K562 (cell line): ENCODE results near the gene LRRC8E. TPM values are rescaled to one million over a fixed set of nuclear protein-coding genes. Genes with fewer than 3 reads are reported as not detected.

Source experiments
- ADNP ChIP-seq: fragments of 200-800 bp; sonication (Bioruptor generic); IDR thresholded peaks from 2 replicates; pipeline ENCODE4 v1.6.1; 2016; ENCODE audit warnings: missing genetic modification characterization, missing compliant biosample characterization
- CBFA2T3 ChIP-seq: fragments of 450-650 bp; IDR thresholded peaks from 2 replicates; pipeline ENCODE4 v1.6.1; 2017
- DDX20 ChIP-seq: fragments of 450-650 bp; IDR thresholded peaks from 2 replicates; pipeline ENCODE4 v1.6.1; 2016; ENCODE audit warnings: missing genetic modification characterization, low read depth, mild to moderate bottlenecking, missing compliant biosample characterization, moderate library complexity
- GABPB2 ChIP-seq: fragments of 250-450 bp; sonication (Bioruptor Pico); conservative IDR thresholded peaks from 2 replicates; pipeline ENCODE4 v1.5.1; 2021; ENCODE audit warnings: mild to moderate bottlenecking
- HCFC1 ChIP-seq: IDR thresholded peaks from 2 replicates; pipeline ENCODE4 v1.6.1; 2012; ENCODE audit warnings: low read depth, low read length, improper control_type of control experiment
- HNRNPLL ChIP-seq: fragments of 200-400 bp; formaldehyde crosslinking; IDR thresholded peaks from 2 replicates; pipeline ENCODE4 v1.6.1; 2017; ENCODE audit warnings: low read length, low read depth, mild to moderate bottlenecking; ENCODE audit not compliant: poor library complexity, severe bottlenecking
- POLR2AphosphoS5 ChIP-seq: IDR thresholded peaks from 2 replicates; pipeline ENCODE4 v1.6.1; 2011; ENCODE audit warnings: mild to moderate bottlenecking, low read depth, low read length, moderate library complexity; ENCODE audit not compliant: control insufficient read depth, insufficient read depth
- PTBP1 ChIP-seq: fragments of 200-400 bp; formaldehyde crosslinking; IDR thresholded peaks from 2 replicates; pipeline ENCODE4 v1.6.1; 2017; ENCODE audit warnings: low read depth, low read length
- RAD51 ChIP-seq: fragments of 450-650 bp; IDR thresholded peaks from 2 replicates; pipeline ENCODE4 v1.7.1; 2016; ENCODE audit warnings: low read depth, mild to moderate bottlenecking, borderline replicate concordance
- RBM34 ChIP-seq: fragments of 200-400 bp; formaldehyde crosslinking; IDR thresholded peaks from 2 replicates; pipeline ENCODE4 v1.6.1; 2018; ENCODE audit warnings: low read length, borderline replicate concordance; ENCODE audit not compliant: insufficient read depth
- SUPT5H ChIP-seq: fragments of 450-650 bp; IDR thresholded peaks from 2 replicates; pipeline ENCODE4 v1.6.1; 2016
- TAF7 ChIP-seq: fragments of 450-650 bp; IDR thresholded peaks from 2 replicates; pipeline ENCODE4 v1.6.1; 2016; ENCODE audit warnings: missing genetic modification characterization, missing compliant biosample characterization
- TARDBP ChIP-seq: fragments of 450-650 bp; IDR thresholded peaks from 2 replicates; pipeline ENCODE4 v1.6.1; 2016
- TOE1 ChIP-seq, 2 experiments: fragments of 450-650 bp in 1 of 2; sonication (generic) in 1 of 2; formaldehyde crosslinking in 1 of 2; IDR thresholded peaks; 2 replicates each; pipeline versions ENCODE4 v1.7.1 to v1.8.0; 2016 to 2022; ENCODE audit warnings: borderline replicate concordance in 2 of 2, mild to moderate bottlenecking in 2 of 2, antibody characterized with exemption in 1 of 2, inconsistent platforms in 1 of 2, low read depth in 1 of 2, missing genetic modification reagents in 1 of 2, moderate library complexity in 1 of 2
- polyA plus RNA-seq, 8 experiments: library from polyadenylated mRNA; depleted of rRNA in 4 of 8; stranded (reverse) in 5 of 8; unstranded in 3 of 8; fragments of >200 nt; fragmentation: Nextera tagmentation in 2 of 8; fragmentation: Illumina TruSeq in 1 of 8; extraction: Ambion mirVana in 2 of 8; extraction: Trizol in 1 of 8; gene quantifications; 2 replicates each; pipeline versions ENCODE4 v1.2.1 to v1.2.3, GENCODE V29; 2011 to 2014; ENCODE audit warnings: inconsistent platforms in 1 of 8, missing spikeins in 1 of 8
- total RNA-seq, 7 experiments: library from RNA; depleted of rRNA in 6 of 7; stranded (reverse); fragments of >200 nt in 6 of 7; fragmentation: Illumina TruSeq in 2 of 7; extraction: Trizol in 2 of 7; gene quantifications; 2 replicates each; pipeline versions ENCODE4 v1.2.1 to v1.2.3, GENCODE V29; 2011 to 2021; ENCODE audit warnings: low replicate concordance in 1 of 7
- TF ChIP-seq, protein P1 (sequence below): fragments of 250-450 bp; sonication (Bioruptor Pico); IDR thresholded peaks from 2 replicates; pipeline ENCODE4 v1.8.0; 2021; ENCODE audit warnings: moderate library complexity, mild to moderate bottlenecking, inconsistent platforms
- TF ChIP-seq, protein P2 (sequence below): sonication (generic); formaldehyde crosslinking; IDR thresholded peaks from 2 replicates; pipeline ENCODE4 v1.8.1; 2022; ENCODE audit warnings: missing genetic modification reagents
- TF ChIP-seq, protein P3 (sequence below): fragments of 250-450 bp; sonication (Bioruptor Pico); IDR thresholded peaks from 2 replicates; pipeline ENCODE4 v1.5.1; 2021; ENCODE audit warnings: mild to moderate bottlenecking
- TF ChIP-seq, protein P4 (sequence below): fragments of 250-450 bp; sonication (Bioruptor Pico); IDR thresholded peaks from 2 replicates; pipeline ENCODE4 v1.4.0; 2020
- TF ChIP-seq, protein P5 (sequence below): fragments of 250-450 bp; sonication (Bioruptor Pico); IDR thresholded peaks from 2 replicates; pipeline ENCODE4 v1.5.0; 2020; ENCODE audit warnings: mild to moderate bottlenecking, borderline replicate concordance

Gene LRRC8E
- total and polyA plus RNA-seq, 9 of the 15 experiments (the other 6 are each of a cell fraction or from before 2014, with no cell fraction given), result 0.08 to 5.7 (median 3.5) TPM; not detected in 1

- TF ChIP-seq RBM34, result no peak; the same call in 1 of the 2 replicates
- no peak for TF ChIP-seq TAF7 (tag)
- TF ChIP-seq, protein P1, sequence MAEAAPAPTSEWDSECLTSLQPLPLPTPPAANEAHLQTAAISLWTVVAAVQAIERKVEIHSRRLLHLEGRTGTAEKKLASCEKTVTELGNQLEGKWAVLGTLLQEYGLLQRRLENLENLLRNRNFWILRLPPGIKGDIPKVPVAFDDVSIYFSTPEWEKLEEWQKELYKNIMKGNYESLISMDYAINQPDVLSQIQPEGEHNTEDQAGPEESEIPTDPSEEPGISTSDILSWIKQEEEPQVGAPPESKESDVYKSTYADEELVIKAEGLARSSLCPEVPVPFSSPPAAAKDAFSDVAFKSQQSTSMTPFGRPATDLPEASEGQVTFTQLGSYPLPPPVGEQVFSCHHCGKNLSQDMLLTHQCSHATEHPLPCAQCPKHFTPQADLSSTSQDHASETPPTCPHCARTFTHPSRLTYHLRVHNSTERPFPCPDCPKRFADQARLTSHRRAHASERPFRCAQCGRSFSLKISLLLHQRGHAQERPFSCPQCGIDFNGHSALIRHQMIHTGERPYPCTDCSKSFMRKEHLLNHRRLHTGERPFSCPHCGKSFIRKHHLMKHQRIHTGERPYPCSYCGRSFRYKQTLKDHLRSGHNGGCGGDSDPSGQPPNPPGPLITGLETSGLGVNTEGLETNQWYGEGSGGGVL, result no peak
- TF ChIP-seq HCFC1, result no peak
- 0 out of 2 replicates have a peak, but pooled peaks have one; percentile 19 for TF ChIP-seq TARDBP
- no peak for TF ChIP-seq TOE1 (IDR thresholded peaks at IDR 0.05; ENCODE audit: borderline replicate concordance)
- 0 out of 2 replicates have a peak, but pooled peaks have one; percentile 66 for TF ChIP-seq TOE1 (CRISPR knock-in tag; IDR thresholded peaks at IDR 0.05; ENCODE audit: borderline replicate concordance, low read depth)
- TF ChIP-seq, protein P2, sequence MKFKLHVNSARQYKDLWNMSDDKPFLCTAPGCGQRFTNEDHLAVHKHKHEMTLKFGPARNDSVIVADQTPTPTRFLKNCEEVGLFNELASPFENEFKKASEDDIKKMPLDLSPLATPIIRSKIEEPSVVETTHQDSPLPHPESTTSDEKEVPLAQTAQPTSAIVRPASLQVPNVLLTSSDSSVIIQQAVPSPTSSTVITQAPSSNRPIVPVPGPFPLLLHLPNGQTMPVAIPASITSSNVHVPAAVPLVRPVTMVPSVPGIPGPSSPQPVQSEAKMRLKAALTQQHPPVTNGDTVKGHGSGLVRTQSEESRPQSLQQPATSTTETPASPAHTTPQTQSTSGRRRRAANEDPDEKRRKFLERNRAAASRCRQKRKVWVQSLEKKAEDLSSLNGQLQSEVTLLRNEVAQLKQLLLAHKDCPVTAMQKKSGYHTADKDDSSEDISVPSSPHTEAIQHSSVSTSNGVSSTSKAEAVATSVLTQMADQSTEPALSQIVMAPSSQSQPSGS, result no peak
- TF ChIP-seq RAD51, result no peak
- TF ChIP-seq CBFA2T3, result no peak
- no peak for TF ChIP-seq HNRNPLL
- peak; percentile 41; the same call in 1 of the 2 replicates for TF ChIP-seq SUPT5H
- TF ChIP-seq, protein P3, sequence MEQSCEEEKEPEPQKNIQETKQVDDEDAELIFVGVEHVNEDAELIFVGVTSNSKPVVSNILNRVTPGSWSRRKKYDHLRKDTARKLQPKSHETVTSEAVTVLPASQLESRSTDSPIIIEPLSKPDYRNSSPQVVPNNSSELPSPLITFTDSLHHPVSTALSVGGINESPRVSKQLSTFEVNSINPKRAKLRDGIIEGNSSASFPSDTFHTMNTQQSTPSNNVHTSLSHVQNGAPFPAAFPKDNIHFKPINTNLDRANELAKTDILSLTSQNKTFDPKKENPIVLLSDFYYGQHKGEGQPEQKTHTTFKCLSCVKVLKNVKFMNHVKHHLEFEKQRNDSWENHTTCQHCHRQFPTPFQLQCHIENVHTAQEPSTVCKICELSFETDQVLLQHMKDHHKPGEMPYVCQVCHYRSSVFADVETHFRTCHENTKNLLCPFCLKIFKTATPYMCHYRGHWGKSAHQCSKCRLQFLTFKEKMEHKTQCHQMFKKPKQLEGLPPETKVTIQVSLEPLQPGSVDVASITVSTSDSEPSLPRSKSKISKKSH, result no peak
- no peak for TF ChIP-seq PTBP1
- TF ChIP-seq POLR2AphosphoS5, result no peak
- TF ChIP-seq, protein P4, sequence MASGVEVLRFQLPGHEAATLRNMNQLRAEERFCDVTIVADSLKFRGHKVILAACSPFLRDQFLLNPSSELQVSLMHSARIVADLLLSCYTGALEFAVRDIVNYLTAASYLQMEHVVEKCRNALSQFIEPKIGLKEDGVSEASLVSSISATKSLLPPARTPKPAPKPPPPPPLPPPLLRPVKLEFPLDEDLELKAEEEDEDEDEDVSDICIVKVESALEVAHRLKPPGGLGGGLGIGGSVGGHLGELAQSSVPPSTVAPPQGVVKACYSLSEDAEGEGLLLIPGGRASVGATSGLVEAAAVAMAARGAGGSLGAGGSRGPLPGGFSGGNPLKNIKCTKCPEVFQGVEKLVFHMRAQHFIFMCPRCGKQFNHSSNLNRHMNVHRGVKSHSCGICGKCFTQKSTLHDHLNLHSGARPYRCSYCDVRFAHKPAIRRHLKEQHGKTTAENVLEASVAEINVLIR, result no peak
- no peak for TF ChIP-seq DDX20 (tag)
- TF ChIP-seq GABPB2, result no peak
- TF ChIP-seq ADNP (tag), result no peak
- TF ChIP-seq, protein P5, sequence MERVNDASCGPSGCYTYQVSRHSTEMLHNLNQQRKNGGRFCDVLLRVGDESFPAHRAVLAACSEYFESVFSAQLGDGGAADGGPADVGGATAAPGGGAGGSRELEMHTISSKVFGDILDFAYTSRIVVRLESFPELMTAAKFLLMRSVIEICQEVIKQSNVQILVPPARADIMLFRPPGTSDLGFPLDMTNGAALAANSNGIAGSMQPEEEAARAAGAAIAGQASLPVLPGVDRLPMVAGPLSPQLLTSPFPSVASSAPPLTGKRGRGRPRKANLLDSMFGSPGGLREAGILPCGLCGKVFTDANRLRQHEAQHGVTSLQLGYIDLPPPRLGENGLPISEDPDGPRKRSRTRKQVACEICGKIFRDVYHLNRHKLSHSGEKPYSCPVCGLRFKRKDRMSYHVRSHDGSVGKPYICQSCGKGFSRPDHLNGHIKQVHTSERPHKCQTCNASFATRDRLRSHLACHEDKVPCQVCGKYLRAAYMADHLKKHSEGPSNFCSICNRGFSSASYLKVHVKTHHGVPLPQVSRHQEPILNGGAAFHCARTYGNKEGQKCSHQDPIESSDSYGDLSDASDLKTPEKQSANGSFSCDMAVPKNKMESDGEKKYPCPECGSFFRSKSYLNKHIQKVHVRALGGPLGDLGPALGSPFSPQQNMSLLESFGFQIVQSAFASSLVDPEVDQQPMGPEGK (CRISPR knock-in tag), result no peak
Measured at GRCh38 chr19:7868671-7869452, 19.4 kb upstream of the LRRC8E start (continued).
